HG02943 (cell line): ENCODE results near the gene CDH23.

Experiments used
- ATAC-seq: cut with Tn5 transposase; IDR thresholded peaks from one replicate; pipeline ENCODE4 v1.9.1; 2021; ENCODE audit warnings: mild to moderate bottlenecking, low read depth, moderate library complexity; ENCODE audit not compliant: unreplicated experiment

The CDH23 gene

GRCh38 chr10:71549766-71550533 is 153.2 kb downstream of the CDH23 start:
- ATAC-seq: no peak

- ATAC-seq: no peak
Measured at GRCh38 chr10:71550628-71551027, 153.9 kb downstream of the CDH23 start.

GRCh38 chr10:71551970-71552369 is 155.2 kb downstream of the CDH23 start:
- no peak for ATAC-seq

- ATAC-seq: no peak
Measured at GRCh38 chr10:71553432-71553831, 156.7 kb downstream of the CDH23 start.

GRCh38 chr10:71554671-71555070 is 158.0 kb downstream of the CDH23 start:
- ATAC-seq: no peak

- no peak for ATAC-seq
Measured at GRCh38 chr10:71555087-71555723, 158.5 kb downstream of the CDH23 start.

- no peak for ATAC-seq
Measured at GRCh38 chr10:71555724-71556119, 159.0 kb downstream of the CDH23 start.

- no peak for ATAC-seq
Measured at GRCh38 chr10:71558991-71559390, 162.3 kb downstream of the CDH23 start.

- ATAC-seq: no peak
Measured at GRCh38 chr10:71561003-71561574, 164.4 kb downstream of the CDH23 start.

- no peak for ATAC-seq
Measured at GRCh38 chr10:71562181-71562580, 165.5 kb downstream of the CDH23 start.

- ATAC-seq: no peak
Measured at GRCh38 chr10:71562904-71563303, 166.2 kb downstream of the CDH23 start.

- no peak for ATAC-seq
Measured at GRCh38 chr10:71564194-71564820, 167.6 kb downstream of the CDH23 start.

- no peak for ATAC-seq
Measured at GRCh38 chr10:71565284-71566000, 168.7 kb downstream of the CDH23 start.

- ATAC-seq: no peak
Measured at GRCh38 chr10:71567006-71567405, 170.3 kb downstream of the CDH23 start.

GRCh38 chr10:71568896-71569492 is 172.3 kb downstream of the CDH23 start:
- no peak for ATAC-seq

GRCh38 chr10:71569775-71570588 is 173.3 kb downstream of the CDH23 start:
- ATAC-seq: no peak

- ATAC-seq: no peak
Measured at GRCh38 chr10:71571460-71572175, 174.9 kb downstream of the CDH23 start.

- ATAC-seq: no peak
Measured at GRCh38 chr10:71572962-71573361, 176.2 kb downstream of the CDH23 start.
